Suprapubic skin (tissue), 3 donors: ENCODE data around the gene NFATC2.

Experiments used
- EP300 ChIP-seq: sonication (generic); formaldehyde crosslinking; IDR thresholded peaks from one replicate; pipeline ENCODE4 v1.6.1; 2017; ENCODE audit warnings: antibody characterized with exemption
- POLR2A ChIP-seq, 2 donors: fragments of 450-650 bp; IDR thresholded peaks; one replicate each; pipeline ENCODE4 v1.6.1; 2017; ENCODE audit warnings: antibody characterized with exemption in 2 of 2, mild to moderate bottlenecking in 2 of 2, moderate library complexity in 2 of 2
- TF ChIP-seq, protein P1 (sequence below), 2 donors: fragments of 200-600 bp in 1 of 2; fragments of 450-650 bp in 1 of 2; sonication (generic) in 1 of 2; IDR thresholded peaks; one replicate each; pipeline ENCODE4 v1.5.1; 2016 to 2019; ENCODE audit warnings: antibody characterized with exemption in 2 of 2, mild to moderate bottlenecking in 1 of 2, moderate library complexity in 1 of 2

DNA sequence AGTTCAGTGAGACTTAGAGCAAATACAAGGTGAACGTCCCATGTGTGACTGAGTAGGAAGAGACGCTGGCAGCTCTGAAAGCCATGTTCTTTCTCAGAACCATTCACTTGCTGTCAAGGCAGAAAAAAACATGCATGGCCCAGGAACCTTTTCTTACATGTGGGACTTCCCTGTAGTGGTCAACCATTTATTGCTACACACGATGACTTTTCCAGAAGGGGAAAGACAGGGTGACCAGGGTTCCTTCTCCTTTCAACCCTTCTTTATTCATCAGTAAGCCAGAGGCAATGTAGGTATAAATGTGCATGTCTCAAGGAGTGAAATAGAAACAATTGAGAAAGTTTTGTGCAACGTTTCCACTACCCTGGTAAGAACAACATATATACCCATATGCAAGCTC, 189.0 kb downstream of the NFATC2 start:
- TF ChIP-seq, protein P1, sequence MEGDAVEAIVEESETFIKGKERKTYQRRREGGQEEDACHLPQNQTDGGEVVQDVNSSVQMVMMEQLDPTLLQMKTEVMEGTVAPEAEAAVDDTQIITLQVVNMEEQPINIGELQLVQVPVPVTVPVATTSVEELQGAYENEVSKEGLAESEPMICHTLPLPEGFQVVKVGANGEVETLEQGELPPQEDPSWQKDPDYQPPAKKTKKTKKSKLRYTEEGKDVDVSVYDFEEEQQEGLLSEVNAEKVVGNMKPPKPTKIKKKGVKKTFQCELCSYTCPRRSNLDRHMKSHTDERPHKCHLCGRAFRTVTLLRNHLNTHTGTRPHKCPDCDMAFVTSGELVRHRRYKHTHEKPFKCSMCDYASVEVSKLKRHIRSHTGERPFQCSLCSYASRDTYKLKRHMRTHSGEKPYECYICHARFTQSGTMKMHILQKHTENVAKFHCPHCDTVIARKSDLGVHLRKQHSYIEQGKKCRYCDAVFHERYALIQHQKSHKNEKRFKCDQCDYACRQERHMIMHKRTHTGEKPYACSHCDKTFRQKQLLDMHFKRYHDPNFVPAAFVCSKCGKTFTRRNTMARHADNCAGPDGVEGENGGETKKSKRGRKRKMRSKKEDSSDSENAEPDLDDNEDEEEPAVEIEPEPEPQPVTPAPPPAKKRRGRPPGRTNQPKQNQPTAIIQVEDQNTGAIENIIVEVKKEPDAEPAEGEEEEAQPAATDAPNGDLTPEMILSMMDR (IDR thresholded peaks at IDR 0.05) = no peak
- TF ChIP-seq EP300 = no peak
- no peak for TF ChIP-seq POLR2A (IDR thresholded peaks at IDR 0.05)
